HCT116 (cell line): ENCODE results near the gene PRR9. TPM values are rescaled to one million over a fixed set of nuclear protein-coding genes. Genes with fewer than 3 reads are reported as not detected.

Experiments used
- ATAC-seq: fragments of 200-7000 bp; cut with Tn5 transposase; 2 replicates; pipeline ENCODE4 v1.9.1; 2020; ENCODE audit warnings: mild to moderate bottlenecking, moderate library complexity
- BruUV-seq: library from RNA; stranded (reverse); fragments of 400-500 nt; replicated peaks from 2 replicates; lab custom pipeline; 2021; lab: Mats Ljungman, UMichigan
- CTCF ChIA-PET: fragments of 300-600 bp; sonication (Branson Sonifier 250); formaldehyde crosslinking; loops from one replicate; lab custom pipeline; 2021; ENCODE audit warnings: antibody characterized with exemption; lab: Charles Lee
- POLR2A ChIA-PET: fragments of 300-600, 350-600 bp; sonication (Branson Sonifier 250); formaldehyde crosslinking; loops from one replicate; lab custom pipeline; 2021; ENCODE audit warnings: antibody characterized with exemption; lab: Charles Lee
- RAD21 ChIA-PET, 2 experiments: fragments of 300-600 bp; sonication (Branson Sonifier 250); formaldehyde crosslinking; loops; one replicate each; lab custom pipeline; 2023; ENCODE audit warnings: low total read pairs in 2 of 2; ENCODE audit not compliant: uncharacterized antibody in 2 of 2, unreplicated experiment in 2 of 2, low non-redundant PET in 1 of 2; lab: Charles Lee
- DNase-seq: peaks from one replicate; pipeline ENCODE4 v3.0.0-alpha.2; 2010; ENCODE audit warnings: low read depth, low spot score
- H2AFZ ChIP-seq: fragments of 200-600 bp; shearing (Covaris generic), sonication (generic); 2 replicates; pipeline ENCODE4 v1.6.1; 2017; ENCODE audit warnings: low read depth, mixed run types, mixed read lengths, antibody characterized with exemption, low read length; ENCODE audit not compliant: poor library complexity, severe bottlenecking
- H3K27ac ChIP-seq: 2 replicates; pipeline ENCODE4 v1.5.1; 2012; ENCODE audit warnings: low read depth, low read length
- H3K27me3 ChIP-seq: fragments of 200-600 bp; sonication (generic); 2 replicates; pipeline ENCODE4 v1.6.1; 2016; ENCODE audit warnings: mixed run types, low read length, mixed read lengths; ENCODE audit not compliant: insufficient read depth
- H3K36me3 ChIP-seq, 2 experiments: fragments of 200-500 bp in 1 of 2; fragments of 200-600 bp in 1 of 2; sonication (Bioruptor generic) in 1 of 2; sonication (generic) in 1 of 2; 2 replicates each; pipeline versions ENCODE4 v1.5.1 to v1.6.1; 2014 to 2016; ENCODE audit warnings: low read length in 2 of 2, inconsistent platforms in 1 of 2, mixed read lengths in 1 of 2, mixed run types in 1 of 2; ENCODE audit not compliant: insufficient read depth in 2 of 2, control insufficient read depth in 1 of 2
- H3K4me1 ChIP-seq, 2 experiments: fragments of 200-600 bp in 1 of 2; sonication (generic) in 1 of 2; 2 replicates each; pipeline versions ENCODE4 v1.5.1 to v1.6.1; 2012 to 2017; ENCODE audit warnings: low read length in 2 of 2, inconsistent platforms in 1 of 2, mild to moderate bottlenecking in 1 of 2, mixed read lengths in 1 of 2, mixed run types in 1 of 2, moderate library complexity in 1 of 2; ENCODE audit not compliant: insufficient read depth in 2 of 2, control insufficient read depth in 1 of 2
- H3K4me2 ChIP-seq: fragments of 200-600 bp; sonication (generic); 2 replicates; pipeline ENCODE4 v1.6.1; 2017; ENCODE audit warnings: mixed run types, low read length, mixed read lengths
- H3K4me3 ChIP-seq, 2 experiments: fragments of 200-600 bp in 1 of 2; sonication (generic) in 1 of 2; replicated peaks in 1 of 2; 2 replicates each; pipeline ENCODE4 v1.5.1; 2011 to 2016; ENCODE audit warnings: low read length in 2 of 2, control low read depth in 1 of 2, low read depth in 1 of 2, mild to moderate bottlenecking in 1 of 2, mixed read lengths in 1 of 2, mixed run types in 1 of 2
- H3K79me2 ChIP-seq: fragments of 200-600 bp; sonication (generic); 2 replicates; pipeline ENCODE4 v1.6.1; 2017; ENCODE audit warnings: mild to moderate bottlenecking, mixed run types, low read length, moderate library complexity, mixed read lengths; ENCODE audit not compliant: insufficient read depth
- H3K9ac ChIP-seq: fragments of 200-600 bp; sonication (generic); 2 replicates; pipeline ENCODE4 v1.6.1; 2016; ENCODE audit warnings: low read length, mixed read lengths
- H3K9me2 ChIP-seq: fragments of 200-600 bp; sonication (generic), shearing (Covaris generic); 2 replicates; pipeline ENCODE4 v1.6.1; 2017; ENCODE audit warnings: mixed run types, mild to moderate bottlenecking, moderate library complexity; ENCODE audit not compliant: insufficient read depth
- H3K9me3 ChIP-seq, 2 experiments: fragments of 200-500 bp in 1 of 2; fragments of 200-600 bp in 1 of 2; sonication (Bioruptor generic) in 1 of 2; sonication (generic) in 1 of 2; 2 replicates each; pipeline ENCODE4 v1.6.1; 2014 to 2017; ENCODE audit warnings: low read length in 2 of 2, mixed read lengths in 2 of 2, inconsistent platforms in 1 of 2, low read depth in 1 of 2, mild to moderate bottlenecking in 1 of 2, mixed run types in 1 of 2, moderate library complexity in 1 of 2; ENCODE audit not compliant: control insufficient read depth in 1 of 2, insufficient read depth in 1 of 2
- H4K20me1 ChIP-seq: fragments of 200-600 bp; sonication (generic), shearing (Covaris generic); 2 replicates; pipeline ENCODE4 v1.6.1; 2017; ENCODE audit warnings: mixed run types, mild to moderate bottlenecking, moderate library complexity; ENCODE audit not compliant: insufficient read depth
- CBX3 ChIP-seq: IDR thresholded peaks from 2 replicates; pipeline ENCODE4 v1.6.1; 2012; ENCODE audit warnings: low read depth
- CTCF ChIP-seq, 3 experiments: fragments of 200-600 bp in 1 of 3; sonication (generic) in 1 of 3; IDR thresholded peaks in 2 of 3; conservative IDR thresholded peaks in 1 of 3; 2 replicates each; pipeline ENCODE4 v1.5.1; 2012 to 2017; ENCODE audit warnings: low read depth in 2 of 3, low read length in 2 of 3, antibody characterized with exemption in 1 of 3, borderline replicate concordance in 1 of 3, control low read depth in 1 of 3, mild to moderate bottlenecking in 1 of 3, mixed read lengths in 1 of 3, mixed run types in 1 of 3, moderate library complexity in 1 of 3; ENCODE audit not compliant: insufficient read depth in 1 of 3
- ELF1 ChIP-seq: IDR thresholded peaks from 2 replicates; pipeline ENCODE4 v1.6.1; 2012; ENCODE audit warnings: low read depth, borderline replicate concordance
- EZH2 ChIP-seq: fragments of 200-600 bp; sonication (generic); IDR thresholded peaks from 2 replicates; pipeline ENCODE4 v1.6.1; 2017; ENCODE audit warnings: antibody characterized with exemption, mixed run types
- EZH2phosphoT487 ChIP-seq: fragments of 200-600 bp; IDR thresholded peaks from 2 replicates; pipeline ENCODE4 v1.6.1; 2018; ENCODE audit warnings: antibody characterized with exemption, borderline replicate concordance
- JUND ChIP-seq: IDR thresholded peaks from 2 replicates; pipeline ENCODE4 v1.6.1; 2012
- MAX ChIP-seq: IDR thresholded peaks from 2 replicates; pipeline ENCODE4 v1.6.1; 2012
- POLR2A ChIP-seq: IDR thresholded peaks from 2 replicates; pipeline ENCODE4 v1.7.0; 2011; ENCODE audit warnings: borderline replicate concordance; ENCODE audit not compliant: insufficient read depth, insufficient read length; ENCODE audit errors: extremely low read depth
- POLR2AphosphoS5 ChIP-seq: IDR thresholded peaks from 2 replicates; pipeline ENCODE4 v1.6.1; 2011; ENCODE audit warnings: mild to moderate bottlenecking, low read depth, low read length, moderate library complexity
- RAD21 ChIP-seq: IDR thresholded peaks from 2 replicates; pipeline ENCODE4 v1.6.1; 2012; ENCODE audit warnings: low read depth, mild to moderate bottlenecking
- REST ChIP-seq: IDR thresholded peaks from 2 replicates; pipeline ENCODE4 v1.6.1; 2012; ENCODE audit warnings: low read depth
- SP1 ChIP-seq: IDR thresholded peaks from 2 replicates; pipeline ENCODE4 v1.6.1; 2012; ENCODE audit warnings: low read depth
- SRF ChIP-seq: IDR thresholded peaks from 2 replicates; pipeline ENCODE4 v1.6.1; 2012; ENCODE audit warnings: low read depth
- TCF7L2 ChIP-seq: IDR thresholded peaks from 2 replicates; pipeline ENCODE4 v1.7.0; 2011; ENCODE audit warnings: borderline replicate concordance, inconsistent platforms; ENCODE audit not compliant: insufficient read depth, insufficient read length; ENCODE audit errors: extremely low read depth
- YY1 ChIP-seq: IDR thresholded peaks from 2 replicates; pipeline ENCODE4 v1.6.1; 2011; ENCODE audit warnings: low read length, low read depth, moderate library complexity, mild to moderate bottlenecking; ENCODE audit not compliant: insufficient replicate concordance; ENCODE audit errors: extremely low read depth
- ZBTB33 ChIP-seq: IDR thresholded peaks from 2 replicates; pipeline ENCODE4 v1.6.1; 2011; ENCODE audit warnings: mild to moderate bottlenecking, low read length, moderate library complexity; ENCODE audit not compliant: insufficient replicate concordance; ENCODE audit errors: extremely low read depth
- intact Hi-C: fragments of 100-400 bp; cut with micrococcal nuclease; formaldehyde crosslinking; loops from 2 replicates; pipeline ENCODE4 v1.10.0; 2022
- total RNA-seq: library from RNA; stranded (reverse); gene quantifications from one replicate; pipeline ENCODE4 v1.2.1, GENCODE V29; 2021; ENCODE audit not compliant: unreplicated experiment

PRR9 gene
- total RNA-seq, 1 experiment from 2014 or later = not detected

GRCh38 chr1:153194331-153195050 lies 22.9 kb upstream of the PRR9 start (continued):
- no peak for TF ChIP-seq MAX
- no peak for TF ChIP-seq ELF1
- no peak for TF ChIP-seq TCF7L2
- no peak for TF ChIP-seq SP1
- no peak for TF ChIP-seq EZH2
- TF ChIP-seq REST = no peak

- no peaks in the 10 kb centered on the region for H3K79me2 ChIP-seq
- no peak for ATAC-seq
- RAD21 ChIA-PET = interaction anchor here in 1 of 2 experiments (0.5 kb wide), 1 partner anchor 93 kb away, joined by 4 read pairs; no protein-coding TSS in a partner anchor
- intact Hi-C loops = no loop called here
- POLR2A ChIA-PET = no interaction called here
- CTCF ChIA-PET = interaction anchor here (1.1 kb wide), 1 partner anchor 318 kb away, joined by 3 read pairs; the partner anchor contains the start of gene SMCP
- no peaks in the 10 kb centered on the region for H3K9me3 ChIP-seq
- H3K27me3 ChIP-seq = peaks cover 75% of the 10 kb centered on the region
- H2AFZ ChIP-seq = no peak overlapping the region
- H3K4me2 ChIP-seq = no peak overlapping the region
- H4K20me1 ChIP-seq = no peaks in the 10 kb centered on the region
- H3K4me1 ChIP-seq = no peaks in the 10 kb centered on the region
- no peak for DNase-seq
- H3K27ac ChIP-seq = no peak overlapping the region
- no peaks in the 10 kb centered on the region for H3K36me3 ChIP-seq
- no peaks in the 10 kb centered on the region for H3K9me2 ChIP-seq
- no peak overlapping the region for H3K4me3 ChIP-seq
- BruUV-seq = no TSS peak
- H3K9ac ChIP-seq = no peak overlapping the region
- TF ChIP-seq MAX = no peak
- TF ChIP-seq EZH2phosphoT487 = no peak
- no peak for TF ChIP-seq TCF7L2
- no peak for TF ChIP-seq EZH2
- TF ChIP-seq POLR2A = no peak
- TF ChIP-seq JUND = no peak
- TF ChIP-seq SRF = no peak
- TF ChIP-seq CTCF (IDR thresholded peaks at IDR 0.05 in 2 of 3, conservative IDR thresholded peaks at IDR 0.05 in 1 of 3; ENCODE audit: borderline replicate concordance in 1 of 3, insufficient read depth in 1 of 3, low read depth in 2 of 3, low read length in 2 of 3) = no peak
- TF ChIP-seq CBX3 = no peak
- TF ChIP-seq YY1 = no peak
- TF ChIP-seq RAD21 = no peak
- no peak for TF ChIP-seq SP1
- TF ChIP-seq ZBTB33 = no peak
- no peak for TF ChIP-seq POLR2AphosphoS5
Observed at GRCh38 chr1:153195216-153195615, 22.2 kb upstream of the PRR9 start.
